ENCODE data around the gene UBXN10. TPM values are rescaled to one million over a fixed set of nuclear protein-coding genes. Genes with fewer than 3 reads are reported as not detected.

UBXN10 gene
- total and polyA plus RNA-seq, 2 of the 8 experiments (the other 6 are each of a cell fraction or from before 2014, with no cell fraction given) = 0.43 to 0.68 TPM

DNA sequence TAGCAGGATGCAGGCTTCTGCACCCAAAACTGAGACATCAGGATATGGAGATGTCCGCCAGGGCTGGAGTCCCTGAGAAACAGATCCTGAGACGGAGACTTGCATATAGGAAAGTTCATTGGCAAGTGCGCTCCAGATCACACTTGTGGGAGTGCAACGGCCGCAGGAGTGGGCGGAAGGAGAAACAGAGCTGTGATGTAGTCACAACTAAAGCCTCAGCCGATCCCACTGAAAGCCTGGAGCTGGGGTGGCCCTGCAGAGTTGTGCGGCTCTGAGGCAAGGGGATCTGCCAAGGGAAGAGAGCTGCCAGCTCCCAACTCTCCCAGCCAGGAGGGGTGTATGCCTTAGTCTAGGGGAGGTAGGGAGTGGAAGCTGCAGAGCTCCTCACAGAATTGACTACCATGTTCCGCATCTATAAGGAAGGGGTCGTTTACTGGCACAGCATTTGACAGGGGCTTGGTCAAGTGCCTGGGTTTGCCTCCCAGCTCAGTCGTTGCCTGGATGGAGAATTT, 42.5 kb downstream of the UBXN10 start:
- ChIA-PET POLR2A (ENCODE audit: partially characterized antibody) (no interaction called here), CTCF (ENCODE audit: partially characterized antibody) (interaction anchor here (0.7 to 2.1 kb wide), 9 partner anchors 9 to 133 kb away, joined by 3 to 13 read pairs (median 3); no protein-coding TSS in a partner anchor)
- H4K20me1 ChIP-seq (replicated peaks in 1 of 2; ENCODE audit: control insufficient read depth in 1 of 2, insufficient read depth in 2 of 2, low read length in 2 of 2) = no peaks in the 10 kb centered on the region
- H3K27me3 ChIP-seq (replicated peaks in 1 of 4; ENCODE audit: control insufficient read depth in 3 of 4, extremely low read depth in 1 of 4, insufficient read depth in 3 of 4, low read length in 3 of 4) = peaks cover 0 to 4% (median 0%) of the 10 kb centered on the region in 4 experiments; a peak in 3 of 7 replicates
- WGBS, 2 experiments (ENCODE audit: extremely low coverage in 1 of 2, insufficient coverage in 1 of 2, insufficient read length in 1 of 2, insufficient replicate concordance in 2 of 2, low coverage in 1 of 2, low lambda C conversion rate in 2 of 2, missing lambda C conversion rate in 1 of 2) = 90% methylated on average over 11 of the region's 11 CpGs; no CpG with 5 or more reads in 1 of the 2 experiments
- no peak overlapping the region for H2AK5ac ChIP-seq (ENCODE audit: low read depth, low read length)
- no peaks in the 10 kb centered on the region for H3K9me3 ChIP-seq (ENCODE audit: insufficient read depth in 2 of 2, low read depth in 1 of 2, low read length in 1 of 2)
- no peak overlapping the region for H2AFZ ChIP-seq (ENCODE audit: low read length)
- no peak overlapping the region for H3K27ac ChIP-seq (ENCODE audit: low read depth, low read length)
- no peak overlapping the region for H3K4ac ChIP-seq (replicated peaks; ENCODE audit: insufficient read length, low read depth, low read length)
- no peak overlapping the region for H2BK15ac ChIP-seq (ENCODE audit: low read length)
- no peak overlapping the region for H3K56ac ChIP-seq (replicated peaks; ENCODE audit: insufficient read length, low read depth, low read length)
- FAIRE-seq = no peak
- H4K8ac ChIP-seq (ENCODE audit: extremely low read depth, insufficient read depth, low read length) = no peak overlapping the region
- peaks cover 0 to 2% (median 0%) of the 10 kb centered on the region in 4 experiments; a peak in 1 of 7 replicates for H3K4me1 ChIP-seq (replicated peaks in 1 of 4; ENCODE audit: control insufficient read depth in 3 of 4, insufficient read depth in 4 of 4, low read length in 3 of 4)
- no peak overlapping the region for H4K5ac ChIP-seq (ENCODE audit: insufficient read length, low read depth, low read length)
- DNase-seq (ENCODE audit: low read depth in 1 of 2, low spot score in 2 of 2) = no peak
- 0 out of 2 replicates have a peak, but pooled peaks cover 2% of the 10 kb centered on the region for H3K79me1 ChIP-seq (ENCODE audit: low read depth, low read length)
- H3K18ac ChIP-seq (ENCODE audit: extremely low read depth, low read length) = no peak overlapping the region
- no peak overlapping the region for H2BK5ac ChIP-seq (ENCODE audit: low read depth, low read length)
- no peak overlapping the region for H3K4me3 ChIP-seq (ENCODE audit: extremely low read depth in 1 of 4, insufficient read depth in 2 of 4, low read depth in 3 of 4, low read length in 4 of 4)
- no peak overlapping the region for H3K14ac ChIP-seq (ENCODE audit: insufficient read length)
- no peak overlapping the region for H2BK120ac ChIP-seq (replicated peaks; ENCODE audit: low read depth, low read length)
- no peaks in the 10 kb centered on the region for H3K23me2 ChIP-seq (ENCODE audit: low read depth, low read length)
- H2BK12ac ChIP-seq (ENCODE audit: low read depth, low read length) = no peak overlapping the region
- H4K91ac ChIP-seq (replicated peaks; ENCODE audit: insufficient read length, low read length) = no peak overlapping the region
- H2BK20ac ChIP-seq (ENCODE audit: low read length) = no peak overlapping the region
- H3K36me3 ChIP-seq (ENCODE audit: control insufficient read depth in 2 of 4, insufficient read depth in 4 of 4, low read length in 3 of 4) = no peaks in the 10 kb centered on the region
- H3K23ac ChIP-seq (ENCODE audit: insufficient read length) = no peak overlapping the region
- no peaks in the 10 kb centered on the region for H3K79me2 ChIP-seq (ENCODE audit: control insufficient read depth in 1 of 2, insufficient read depth in 2 of 2, low read length in 2 of 2)
- no peak overlapping the region for H3K9ac ChIP-seq (replicated peaks in 1 of 4; ENCODE audit: extremely low read depth in 1 of 4, low read depth in 3 of 4, low read length in 3 of 4)
- no peak overlapping the region for H3K4me2 ChIP-seq (ENCODE audit: insufficient read depth in 1 of 2, low read depth in 2 of 2, low read length in 2 of 2)
- TF ChIP-seq JUND (IDR thresholded peaks at IDR 0.05; ENCODE audit: low read length) (no peak), TAF7 (optimal IDR thresholded peaks at IDR 0.05; ENCODE audit: borderline replicate concordance, low read depth, low read length) (no peak), CTBP2 (IDR thresholded peaks at IDR 0.05; ENCODE audit: borderline replicate concordance, insufficient read depth, insufficient read length, low read length) (no peak), CBX5 (IDR thresholded peaks at IDR 0.05; ENCODE audit: low read depth, low read length) (no peak), EGR1 (IDR thresholded peaks at IDR 0.05; ENCODE audit: borderline replicate concordance, low read depth, low read length) (no peak), KDM4A (IDR thresholded peaks at IDR 0.05; ENCODE audit: low read depth, low read length, severe bottlenecking) (no peak), ZNF274 (IDR thresholded peaks at IDR 0.05; ENCODE audit: borderline replicate concordance, extremely low read depth, low read length) (no peak)
- TF ChIP-seq, protein P1, sequence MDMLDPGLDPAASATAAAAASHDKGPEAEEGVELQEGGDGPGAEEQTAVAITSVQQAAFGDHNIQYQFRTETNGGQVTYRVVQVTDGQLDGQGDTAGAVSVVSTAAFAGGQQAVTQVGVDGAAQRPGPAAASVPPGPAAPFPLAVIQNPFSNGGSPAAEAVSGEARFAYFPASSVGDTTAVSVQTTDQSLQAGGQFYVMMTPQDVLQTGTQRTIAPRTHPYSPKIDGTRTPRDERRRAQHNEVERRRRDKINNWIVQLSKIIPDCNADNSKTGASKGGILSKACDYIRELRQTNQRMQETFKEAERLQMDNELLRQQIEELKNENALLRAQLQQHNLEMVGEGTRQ (IDR thresholded peaks at IDR 0.05; ENCODE audit: low read length) = no peak
- TF ChIP-seq, protein P2, sequence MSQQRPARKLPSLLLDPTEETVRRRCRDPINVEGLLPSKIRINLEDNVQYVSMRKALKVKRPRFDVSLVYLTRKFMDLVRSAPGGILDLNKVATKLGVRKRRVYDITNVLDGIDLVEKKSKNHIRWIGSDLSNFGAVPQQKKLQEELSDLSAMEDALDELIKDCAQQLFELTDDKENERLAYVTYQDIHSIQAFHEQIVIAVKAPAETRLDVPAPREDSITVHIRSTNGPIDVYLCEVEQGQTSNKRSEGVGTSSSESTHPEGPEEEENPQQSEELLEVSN (IDR thresholded peaks at IDR 0.05) = no peak
